Fibroblast of the conjunctiva (primary cell): ENCODE data around the gene SH2D3A.
"Not testable (repeated sequence)": the region's sequence is repeated elsewhere in the genome, so short reads cannot be mapped to it uniquely, and the experiment has no call there.

Experiments used
- DNase-seq: peaks from one replicate; pipeline ENCODE4 v3.0.0-alpha.2; 2010; ENCODE audit warnings: low read depth

SH2D3A gene

GRCh38 chr19:6790194-6791128, 23.2 kb upstream of the SH2D3A start:
- no peak for DNase-seq

GRCh38 chr19:6788896-6789295, 21.7 kb upstream of the SH2D3A start:
- no peak for DNase-seq

- no peak for DNase-seq
These were observed 20.2 kb upstream of the SH2D3A start for GRCh38 chr19:6787393-6787792.

GRCh38 chr19:6779206-6779605, 12.0 kb upstream of the SH2D3A start:
- no peak for DNase-seq

- no peak for DNase-seq
These were observed 11.2 kb upstream of the SH2D3A start for GRCh38 chr19:6778386-6778785.

- no peak for DNase-seq
These were observed 10.2 kb upstream of the SH2D3A start for GRCh38 chr19:6777434-6777833.

- no peak for DNase-seq
These were observed 9.8 kb upstream of the SH2D3A start for GRCh38 chr19:6776999-6777398.

- DNase-seq: not testable (repeated sequence)
These were observed 8.8 kb upstream of the SH2D3A start for GRCh38 chr19:6776045-6776444.

- DNase-seq: no peak
These were observed 7.8 kb upstream of the SH2D3A start for GRCh38 chr19:6774821-6775707.

GRCh38 chr19:6773323-6773931, 6.2 kb upstream of the SH2D3A start:
- no peak for DNase-seq

GRCh38 chr19:6772866-6773322, 5.7 kb upstream of the SH2D3A start:
- no peak for DNase-seq

- no peak for DNase-seq
These were observed 5.0 kb upstream of the SH2D3A start, which contains the start of gene VAV1 for GRCh38 chr19:6772028-6772865. VAV1 (plus strand) TSS chr19:6772708; CDS start chr19:6772808, 100 bp downstream.

GRCh38 chr19:6771648-6772027, 4.4 kb upstream of the SH2D3A start:
- not testable (repeated sequence) for DNase-seq

GRCh38 chr19:6769006-6769619, 1.9 kb upstream of the SH2D3A start:
- DNase-seq: no peak

- no peak for DNase-seq
These were observed 1.1 kb upstream of the SH2D3A start for GRCh38 chr19:6768236-6768785.

GRCh38 chr19:6767081-6767356, 216 bp downstream of the SH2D3A start:
- DNase-seq: no peak

GRCh38 chr19:6766357-6767080, 716 bp downstream of the SH2D3A start:
- no peak for DNase-seq

GRCh38 chr19:6765738-6766356, 1.4 kb downstream of the SH2D3A start:
- DNase-seq: no peak

GRCh38 chr19:6762253-6762797, 4.9 kb downstream of the SH2D3A start:
- not testable (repeated sequence) for DNase-seq
